ENCODE measurements around the gene FAM107B. TPM values are rescaled to one million over a fixed set of nuclear protein-coding genes. Genes with fewer than 3 reads are reported as not detected.

FAM107B gene
- total and polyA plus RNA-seq, 2 donors (not counting 3 experiments of a cell fraction or from before 2014, with no cell fraction given) = 39.2 to 176 TPM

DNA sequence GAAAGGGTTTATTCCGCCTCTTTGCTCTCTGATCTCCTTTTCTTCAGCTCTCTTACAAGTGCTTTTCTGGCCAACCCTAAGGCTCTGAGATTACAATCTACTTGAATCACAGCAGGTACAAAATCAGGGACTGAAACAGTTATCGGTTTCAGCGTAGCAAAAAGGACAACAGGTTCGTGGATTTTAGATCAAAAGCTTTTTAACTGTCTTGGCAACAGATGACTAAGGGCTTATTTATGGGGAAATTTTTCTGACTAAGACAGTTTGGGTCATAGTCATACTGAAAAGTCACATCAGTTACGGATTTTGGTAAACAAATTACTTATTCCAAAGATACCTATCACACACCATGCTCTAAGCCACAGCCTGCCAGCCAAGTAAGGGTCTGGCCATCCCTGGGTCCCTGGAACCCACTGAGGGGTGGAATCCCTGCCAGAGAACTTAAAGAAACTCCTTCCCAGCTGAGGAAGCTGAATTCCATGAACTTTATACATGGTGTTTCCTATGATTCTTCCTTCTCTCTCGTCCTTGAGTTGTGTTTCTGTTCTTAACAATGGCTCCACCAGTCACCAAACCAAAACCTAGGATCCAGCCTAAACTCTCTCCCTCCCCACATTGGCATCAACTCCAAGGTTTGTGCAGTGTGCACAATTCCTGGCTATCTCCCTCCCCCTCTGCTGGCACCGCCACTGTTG lies 169.3 kb downstream of the FAM107B start:
- Histone ChIP-seq H3K79me2 (ENCODE audit: control insufficient read depth, insufficient read depth, low read length) (peaks cover 35% of the 10 kb centered on the region), H3K27ac (ENCODE audit: insufficient read depth, low read depth, low read length) (peak overlapping the region; percentile 88), H3K9me1 (replicated peaks; ENCODE audit: control insufficient read depth, extremely low read depth, insufficient read depth, low read length) (no peaks in the 10 kb centered on the region), H3K4me1 (ENCODE audit: control insufficient read depth, extremely low read depth, insufficient read depth, low read length) (peaks cover 47% of the 10 kb centered on the region), H3K27me3 (ENCODE audit: control insufficient read depth in 2 of 2, insufficient read depth in 2 of 2, low read length in 2 of 2) (no peaks in the 10 kb centered on the region), H3K4me2 (ENCODE audit: insufficient read depth, low read length) (peak overlapping the region; percentile 92), H2AFZ (ENCODE audit: low read depth, low read length) (no peak overlapping the region), H3K9ac (replicated peaks; ENCODE audit: extremely low read depth, insufficient read depth, low read length) (peak overlapping the region; percentile 90), H3K36me3 (ENCODE audit: control insufficient read depth in 2 of 2, extremely low read depth in 1 of 2, insufficient read depth in 2 of 2, low read length in 2 of 2) (peaks cover 4 to 5% of the 10 kb centered on the region in 2 experiments), H3K9me3 (replicated peaks; ENCODE audit: control insufficient read depth, insufficient read depth, low read length) (no peaks in the 10 kb centered on the region), H4K20me1 (replicated peaks; ENCODE audit: control insufficient read depth, extremely low read depth, insufficient read depth, low read length) (peaks cover 3% of the 10 kb centered on the region), H3K4me3 (replicated peaks in 1 of 3; ENCODE audit: insufficient read depth in 1 of 3, low read depth in 1 of 3, low read length in 3 of 3) (peak overlapping the region in 2 of 3 experiments; percentile 65 to 78)
- intact Hi-C loops (cut with micrococcal nuclease) (loop anchor here (1.0 to 10.0 kb wide), 4 partner anchors 69 to 349 kb away; partner anchors contain the start of genes CDNF, DCLRE1C, HSPA14 and MEIG1), dilution Hi-C loops (cut with MboI; ENCODE audit: extremely low pct_ligation_motif_present, low sequenced_read_pairs) (no loop called here)
- TF ChIP-seq JUN (IDR thresholded peaks at IDR 0.05; ENCODE audit: borderline replicate concordance, insufficient read depth, insufficient read length, low read depth) (peak; percentile 32), MYC (IDR thresholded peaks at IDR 0.05; ENCODE audit: low read depth, low read length) (no peak), FOS (IDR thresholded peaks at IDR 0.05; ENCODE audit: borderline replicate concordance, insufficient read depth, low read length) (peak; percentile 51), GATA2 (IDR thresholded peaks at IDR 0.05; ENCODE audit: insufficient read depth, insufficient read length, low read depth, low read length) (peak; percentile 62)
- TF ChIP-seq, protein P1, sequence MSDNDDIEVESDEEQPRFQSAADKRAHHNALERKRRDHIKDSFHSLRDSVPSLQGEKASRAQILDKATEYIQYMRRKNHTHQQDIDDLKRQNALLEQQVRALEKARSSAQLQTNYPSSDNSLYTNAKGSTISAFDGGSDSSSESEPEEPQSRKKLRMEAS (IDR thresholded peaks at IDR 0.05; ENCODE audit: insufficient read depth, insufficient read length) = no peak
- ChIA-PET CTCF (interaction anchor here (0.6 to 1.4 kb wide), 2 partner anchors 62 to 218 kb away, joined by 3 to 6 read pairs; no protein-coding TSS in a partner anchor), POLR2A (no interaction called here)
- BruUV-seq (replicated peaks) = no TSS peak
- peak; percentile 57 for FAIRE-seq
- peak; percentile 72 for DNase-seq (ENCODE audit: low read depth, low spot score)

All from endothelial cell of umbilical vein (primary cell).